Caco-2 (cell line): ENCODE data around the gene RALGPS1. TPM values are rescaled to one million over a fixed set of nuclear protein-coding genes. Genes with fewer than 3 reads are reported as not detected.

ENCODE experiments used
- BruUV-seq: library from RNA; stranded (reverse); fragments of 400-500 nt; replicated peaks from 2 replicates; lab custom pipeline; 2021; lab: Mats Ljungman, UMichigan
- CTCF ChIA-PET: fragments of 300-600 bp; sonication (Branson Sonifier 250); formaldehyde crosslinking; loops from one replicate; lab custom pipeline; 2022; ENCODE audit warnings: antibody characterized with exemption; lab: Charles Lee
- POLR2A ChIA-PET: fragments of 300-600 bp; sonication (Branson Sonifier 250); formaldehyde crosslinking; loops from one replicate; lab custom pipeline; 2022; ENCODE audit warnings: antibody characterized with exemption; lab: Charles Lee
- DNase-seq, 2 experiments: peaks; one replicate each; pipeline versions ENCODE4 v3.0.0 to v3.0.0-alpha.2; 2020 to 2022
- H3K27me3 ChIP-seq: replicated peaks from 2 replicates; pipeline ENCODE4 v1.6.0; 2011; ENCODE audit warnings: low read length; ENCODE audit not compliant: control insufficient read depth, insufficient read depth
- H3K36me3 ChIP-seq: 2 replicates; pipeline ENCODE4 v1.5.1; 2011; ENCODE audit warnings: low read length; ENCODE audit not compliant: control insufficient read depth, insufficient read depth
- H3K4me1 ChIP-seq: fragments of 250-450 bp; sonication (Bioruptor Pico); 2 replicates; pipeline ENCODE4 v1.5.1; 2020; ENCODE audit warnings: mild to moderate bottlenecking
- H3K4me3 ChIP-seq: 2 replicates; pipeline ENCODE4 v1.5.1; 2011; ENCODE audit warnings: low read depth, mild to moderate bottlenecking, control low read depth, low read length
- H3K9me3 ChIP-seq: fragments of 250-450 bp; sonication (Bioruptor Pico); 2 replicates; pipeline ENCODE4 v1.5.1; 2020; ENCODE audit warnings: mild to moderate bottlenecking, moderate library complexity
- H3K27ac Mint-ChIP-seq: one replicate; pipeline ENCODE4 v1.8.0; 2022; ENCODE audit warnings: mixed read lengths; ENCODE audit not compliant: unreplicated experiment
- H3K27me3 Mint-ChIP-seq: one replicate; pipeline ENCODE4 v1.8.0; 2022; ENCODE audit warnings: mixed read lengths; ENCODE audit not compliant: insufficient read depth, unreplicated experiment
- H3K36me3 Mint-ChIP-seq: one replicate; pipeline ENCODE4 v1.8.0; 2022; ENCODE audit warnings: mild to moderate bottlenecking, mixed read lengths; ENCODE audit not compliant: insufficient read depth, unreplicated experiment
- H3K4me1 Mint-ChIP-seq: one replicate; pipeline ENCODE4 v1.8.0; 2022; ENCODE audit warnings: low read depth, mixed read lengths; ENCODE audit not compliant: unreplicated experiment
- H3K4me3 Mint-ChIP-seq: one replicate; pipeline ENCODE4 v1.8.0; 2022; ENCODE audit warnings: mild to moderate bottlenecking, moderate library complexity, mixed read lengths; ENCODE audit not compliant: unreplicated experiment
- H3K9me3 Mint-ChIP-seq: one replicate; pipeline ENCODE4 v1.8.0; 2022; ENCODE audit warnings: mixed read lengths; ENCODE audit not compliant: unreplicated experiment
- intact Hi-C: fragments of 100-400 bp; cut with micrococcal nuclease; formaldehyde crosslinking; loops from one replicate; pipeline ENCODE4 v1.10.0; 2022; ENCODE audit not compliant: unreplicated experiment
- total RNA-seq: library from RNA; stranded (reverse); gene quantifications from 2 replicates; pipeline ENCODE4 v1.2.3, GENCODE V29; 2022
- TF ChIP-seq, protein P1 (sequence below), 2 experiments: fragments of 200-600 bp in 1 of 2; IDR thresholded peaks; 1 replicate in 1 of 2; 2 replicates in 1 of 2; pipeline versions ENCODE4 v1.5.1 to v1.8.0; 2011 to 2022; ENCODE audit warnings: antibody characterized with exemption in 1 of 2, control low read depth in 1 of 2, inconsistent platforms in 1 of 2, low read depth in 1 of 2, low read length in 1 of 2, mild to moderate bottlenecking in 1 of 2, moderate library complexity in 1 of 2; ENCODE audit not compliant: insufficient read depth in 1 of 2, severe bottlenecking in 1 of 2, unreplicated experiment in 1 of 2

The RALGPS1 gene
- total RNA-seq, 1 experiment from 2014 or later, result 41.5 TPM

DNA sequence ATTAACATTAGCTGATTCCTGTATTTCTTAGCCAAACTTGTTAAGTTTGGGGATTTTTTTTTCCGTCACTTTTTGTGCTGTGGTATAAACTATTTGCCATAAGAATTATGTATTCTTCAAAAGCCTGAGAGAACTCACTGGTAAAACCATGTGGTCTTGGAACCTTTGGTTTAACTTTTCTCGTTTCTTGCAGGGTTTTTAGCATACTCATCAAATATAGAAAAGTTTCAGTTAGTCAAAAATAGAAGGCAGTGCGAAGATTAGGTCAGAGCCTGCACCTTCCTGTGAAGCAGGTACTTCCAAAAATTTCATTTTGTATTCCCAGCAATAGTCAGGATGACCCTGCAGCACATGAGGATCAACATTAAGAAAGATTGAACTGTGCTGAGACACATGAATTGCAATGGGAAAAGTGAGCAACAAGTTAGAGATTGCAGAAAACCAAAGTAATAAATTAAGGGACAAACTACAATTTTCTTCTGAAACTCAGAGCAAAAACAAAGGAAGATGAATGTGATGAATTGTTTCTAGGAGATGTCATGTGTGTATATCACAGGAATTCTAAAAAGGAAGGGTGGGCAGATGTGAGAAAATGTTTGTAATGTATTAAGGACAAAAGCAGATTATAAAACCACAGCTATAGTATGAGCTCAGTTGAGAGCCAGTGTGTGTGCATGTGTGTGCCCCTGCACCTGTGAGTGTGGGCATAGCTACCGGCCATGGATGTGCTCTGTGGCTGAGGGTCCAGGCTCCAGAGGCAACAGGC is 105.6 kb downstream of the RALGPS1 start:
- Mint-ChIP-seq H3K36me3 (peaks cover 4% of the 10 kb centered on the region), H3K9me3 (no peaks in the 10 kb centered on the region), H3K4me1 (peaks cover 14% of the 10 kb centered on the region), H3K4me3 (no peak overlapping the region), H3K27ac (no peak overlapping the region), H3K27me3 (no peaks in the 10 kb centered on the region)
- Histone ChIP-seq H3K27me3 (no peaks in the 10 kb centered on the region), H3K4me1 (0 out of 2 replicates have a peak, but pooled peaks cover 3% of the 10 kb centered on the region), H3K4me3 (no peak overlapping the region), H3K9me3 (no peaks in the 10 kb centered on the region), H3K36me3 (no peaks in the 10 kb centered on the region)
- TF ChIP-seq, protein P1, sequence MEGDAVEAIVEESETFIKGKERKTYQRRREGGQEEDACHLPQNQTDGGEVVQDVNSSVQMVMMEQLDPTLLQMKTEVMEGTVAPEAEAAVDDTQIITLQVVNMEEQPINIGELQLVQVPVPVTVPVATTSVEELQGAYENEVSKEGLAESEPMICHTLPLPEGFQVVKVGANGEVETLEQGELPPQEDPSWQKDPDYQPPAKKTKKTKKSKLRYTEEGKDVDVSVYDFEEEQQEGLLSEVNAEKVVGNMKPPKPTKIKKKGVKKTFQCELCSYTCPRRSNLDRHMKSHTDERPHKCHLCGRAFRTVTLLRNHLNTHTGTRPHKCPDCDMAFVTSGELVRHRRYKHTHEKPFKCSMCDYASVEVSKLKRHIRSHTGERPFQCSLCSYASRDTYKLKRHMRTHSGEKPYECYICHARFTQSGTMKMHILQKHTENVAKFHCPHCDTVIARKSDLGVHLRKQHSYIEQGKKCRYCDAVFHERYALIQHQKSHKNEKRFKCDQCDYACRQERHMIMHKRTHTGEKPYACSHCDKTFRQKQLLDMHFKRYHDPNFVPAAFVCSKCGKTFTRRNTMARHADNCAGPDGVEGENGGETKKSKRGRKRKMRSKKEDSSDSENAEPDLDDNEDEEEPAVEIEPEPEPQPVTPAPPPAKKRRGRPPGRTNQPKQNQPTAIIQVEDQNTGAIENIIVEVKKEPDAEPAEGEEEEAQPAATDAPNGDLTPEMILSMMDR (IDR thresholded peaks at IDR 0.05; ENCODE audit: insufficient read depth in 1 of 2, low read depth in 1 of 2, low read length in 1 of 2, severe bottlenecking in 1 of 2, unreplicated experiment in 1 of 2), result no peak
- no TSS peak for BruUV-seq
- intact Hi-C loops, result no loop called here
- ChIA-PET POLR2A (no interaction called here), CTCF (no interaction called here)
- no peak for DNase-seq

- CTCF ChIA-PET, result no interaction called here
- H3K4me1 ChIP-seq, result 0 out of 2 replicates have a peak, but pooled peaks cover 3% of the 10 kb centered on the region
- TF ChIP-seq, protein P1 (IDR thresholded peaks at IDR 0.05; ENCODE audit: insufficient read depth in 1 of 2, low read depth in 1 of 2, low read length in 1 of 2, severe bottlenecking in 1 of 2, unreplicated experiment in 1 of 2), result no peak
- Mint-ChIP-seq H3K4me1 (peaks cover 14% of the 10 kb centered on the region), H3K36me3 (peaks cover 4% of the 10 kb centered on the region), H3K27me3 (no peaks in the 10 kb centered on the region), H3K4me3 (no peak overlapping the region), H3K9me3 (no peaks in the 10 kb centered on the region), H3K27ac (no peak overlapping the region)
- no peak for DNase-seq
- no peak overlapping the region for H3K4me3 ChIP-seq
- POLR2A ChIA-PET, result no interaction called here
- no TSS peak for BruUV-seq
- intact Hi-C loops, result no loop called here
- H3K36me3 ChIP-seq, result no peaks in the 10 kb centered on the region
- no peaks in the 10 kb centered on the region for H3K27me3 ChIP-seq
- H3K9me3 ChIP-seq, result no peaks in the 10 kb centered on the region
Observed at GRCh38 chr9:127020802-127021078, 106.2 kb downstream of the RALGPS1 start.

DNA sequence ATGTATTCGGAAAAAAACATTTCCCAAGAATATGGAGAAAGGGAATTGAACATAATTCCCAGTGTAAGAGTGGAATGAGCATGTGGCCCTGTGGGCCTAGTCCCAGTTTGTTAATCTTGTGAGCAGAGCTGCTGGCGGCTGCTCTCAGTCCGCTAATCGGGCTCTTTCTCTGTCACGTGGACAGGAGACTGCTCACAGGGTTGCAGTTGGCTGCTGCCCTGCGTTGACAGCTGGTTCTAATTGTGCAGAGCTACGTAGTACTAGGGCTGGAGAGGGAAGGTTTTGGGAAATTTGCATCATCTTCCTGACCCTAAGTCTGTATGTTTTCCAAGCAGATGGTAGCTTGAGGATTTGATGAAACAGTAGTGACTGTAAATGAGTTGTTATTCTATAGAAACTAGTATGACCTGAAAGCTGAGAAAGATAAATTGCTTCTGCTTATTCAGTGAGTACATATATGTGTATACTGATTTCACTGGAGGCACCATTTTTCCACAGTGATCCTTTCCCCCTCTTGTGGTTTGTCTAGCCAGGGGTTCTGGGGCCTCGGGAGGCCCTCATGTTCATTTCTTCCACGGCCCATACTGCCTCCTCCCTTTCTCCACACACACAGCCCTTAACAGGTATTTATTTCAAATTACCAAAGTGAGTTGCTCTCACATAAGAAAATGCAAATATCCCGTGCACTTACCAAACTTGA is 107.2 kb downstream of the RALGPS1 start:
- no peaks in the 10 kb centered on the region for H3K27me3 ChIP-seq
- Mint-ChIP-seq H3K4me1 (peaks cover 14% of the 10 kb centered on the region), H3K27me3 (no peaks in the 10 kb centered on the region), H3K27ac (no peak overlapping the region), H3K36me3 (peaks cover 4% of the 10 kb centered on the region), H3K9me3 (no peaks in the 10 kb centered on the region), H3K4me3 (no peak overlapping the region)
- POLR2A ChIA-PET, result no interaction called here
- no peaks in the 10 kb centered on the region for H3K9me3 ChIP-seq
- CTCF ChIA-PET, result no interaction called here
- H3K36me3 ChIP-seq, result no peaks in the 10 kb centered on the region
- no peak for DNase-seq
- H3K4me3 ChIP-seq, result no peak overlapping the region
- intact Hi-C loops, result no loop called here
- TF ChIP-seq, protein P1 (IDR thresholded peaks at IDR 0.05; ENCODE audit: insufficient read depth in 1 of 2, low read depth in 1 of 2, low read length in 1 of 2, severe bottlenecking in 1 of 2, unreplicated experiment in 1 of 2), result no peak
- 0 out of 2 replicates have a peak, but pooled peaks cover 3% of the 10 kb centered on the region for H3K4me1 ChIP-seq
- no TSS peak for BruUV-seq
